HepG2 (cell line): ENCODE measurements around the gene C11orf58. TPM values are rescaled to one million over a fixed set of nuclear protein-coding genes. Genes with fewer than 3 reads are reported as not detected.

Experiments used
- EEA1 ChIP-seq: sonication (generic); formaldehyde crosslinking; IDR thresholded peaks from 2 replicates; pipeline ENCODE4 v1.5.1; 2020; ENCODE audit warnings: mild to moderate bottlenecking, missing genetic modification reagents, borderline replicate concordance
- FOXK2 ChIP-seq: fragments of 450-650 bp; IDR thresholded peaks from 2 replicates; pipeline ENCODE4 v1.6.1; 2016
- HDAC6 ChIP-seq: fragments of 200-600 bp; sonication (generic); IDR thresholded peaks from 2 replicates; pipeline ENCODE4 v1.7.0; 2017; ENCODE audit warnings: mild to moderate bottlenecking, antibody characterized with exemption, low read length, low read depth
- KDM6A ChIP-seq: IDR thresholded peaks from 2 replicates; pipeline ENCODE4 v1.6.1; 2016; ENCODE audit warnings: low read depth
- KLF12 ChIP-seq: sonication (generic); formaldehyde crosslinking; IDR thresholded peaks from 2 replicates; pipeline ENCODE4 v1.4.0; 2020; ENCODE audit warnings: missing genetic modification reagents, borderline replicate concordance
- U2AF2 ChIP-seq: fragments of 200-400 bp; formaldehyde crosslinking; IDR thresholded peaks from 2 replicates; pipeline ENCODE4 v1.6.1; 2017; ENCODE audit warnings: low read depth, mild to moderate bottlenecking, low read length
- ZNF644 ChIP-seq: IDR thresholded peaks from 2 replicates; pipeline ENCODE4 v1.6.1; 2016; ENCODE audit warnings: low read depth
- ZNF660 ChIP-seq: sonication (generic); formaldehyde crosslinking; IDR thresholded peaks from 2 replicates; pipeline ENCODE4 v1.5.1; 2020; ENCODE audit warnings: mild to moderate bottlenecking, low read depth, missing genetic modification reagents, borderline replicate concordance
- ZNF768 ChIP-seq: sonication (generic); formaldehyde crosslinking; IDR thresholded peaks from 2 replicates; pipeline ENCODE4 v1.4.0; 2020; ENCODE audit warnings: missing genetic modification reagents
- polyA plus RNA-seq, 8 experiments: library from polyadenylated mRNA; depleted of rRNA in 3 of 8; stranded (reverse) in 7 of 8; unstranded in 1 of 8; fragments of >200 nt; fragmentation: Illumina TruSeq in 4 of 8; extraction: Trizol in 4 of 8; gene quantifications; 2 replicates each; pipeline versions ENCODE4 v1.2.1 to v1.2.3, GENCODE V29; 2011 to 2016; ENCODE audit warnings: low read depth in 4 of 8, missing spikeins in 1 of 8, mixed read lengths in 1 of 8; ENCODE audit not compliant: insufficient read depth in 1 of 8
- total RNA-seq, 5 experiments: library from RNA; depleted of rRNA; stranded (reverse); fragments of >200 nt; fragmentation: Illumina TruSeq; extraction: Trizol; gene quantifications; 2 replicates each; pipeline ENCODE4 v1.2.3, GENCODE V29; 2016; ENCODE audit warnings: low read depth in 1 of 5
- TF ChIP-seq, protein P1 (sequence below): sonication (generic); formaldehyde crosslinking; IDR thresholded peaks from 2 replicates; pipeline ENCODE4 v1.5.1; 2020; ENCODE audit warnings: missing genetic modification reagents, mild to moderate bottlenecking, borderline replicate concordance
- TF ChIP-seq, protein P2 (sequence below): sonication (generic); formaldehyde crosslinking; IDR thresholded peaks from 2 replicates; pipeline ENCODE4 v1.5.1; 2020; ENCODE audit warnings: mild to moderate bottlenecking, missing genetic modification reagents, borderline replicate concordance
- TF ChIP-seq, protein P3 (sequence below): sonication (generic); formaldehyde crosslinking; IDR thresholded peaks from 2 replicates; pipeline ENCODE4 v1.4.0; 2020; ENCODE audit warnings: missing genetic modification reagents, borderline replicate concordance
- TF ChIP-seq, protein P4 (sequence below): sonication (generic); formaldehyde crosslinking; IDR thresholded peaks from 2 replicates; pipeline ENCODE4 v1.8.1; 2023; ENCODE audit warnings: mild to moderate bottlenecking, missing genetic modification reagents
- TF ChIP-seq, protein P5 (sequence below): sonication (generic); formaldehyde crosslinking; IDR thresholded peaks from 2 replicates; pipeline ENCODE4 v1.8.1; 2023; ENCODE audit warnings: mild to moderate bottlenecking, inconsistent platforms, moderate library complexity, missing genetic modification reagents, borderline replicate concordance
- TF ChIP-seq, protein P6 (sequence below), 2 experiments: sonication (generic) in 1 of 2; formaldehyde crosslinking in 1 of 2; IDR thresholded peaks; 2 replicates each; pipeline versions ENCODE4 v1.5.1 to v1.6.1; 2011 to 2020; ENCODE audit warnings: borderline replicate concordance in 1 of 2, low read depth in 1 of 2, low read length in 1 of 2, mild to moderate bottlenecking in 1 of 2, missing genetic modification reagents in 1 of 2, moderate library complexity in 1 of 2

Gene C11orf58
- total and polyA plus RNA-seq, 2 of the 13 experiments (the other 11 are each of a cell fraction or from before 2014, with no cell fraction given) = 83.8 to 167 TPM

DNA sequence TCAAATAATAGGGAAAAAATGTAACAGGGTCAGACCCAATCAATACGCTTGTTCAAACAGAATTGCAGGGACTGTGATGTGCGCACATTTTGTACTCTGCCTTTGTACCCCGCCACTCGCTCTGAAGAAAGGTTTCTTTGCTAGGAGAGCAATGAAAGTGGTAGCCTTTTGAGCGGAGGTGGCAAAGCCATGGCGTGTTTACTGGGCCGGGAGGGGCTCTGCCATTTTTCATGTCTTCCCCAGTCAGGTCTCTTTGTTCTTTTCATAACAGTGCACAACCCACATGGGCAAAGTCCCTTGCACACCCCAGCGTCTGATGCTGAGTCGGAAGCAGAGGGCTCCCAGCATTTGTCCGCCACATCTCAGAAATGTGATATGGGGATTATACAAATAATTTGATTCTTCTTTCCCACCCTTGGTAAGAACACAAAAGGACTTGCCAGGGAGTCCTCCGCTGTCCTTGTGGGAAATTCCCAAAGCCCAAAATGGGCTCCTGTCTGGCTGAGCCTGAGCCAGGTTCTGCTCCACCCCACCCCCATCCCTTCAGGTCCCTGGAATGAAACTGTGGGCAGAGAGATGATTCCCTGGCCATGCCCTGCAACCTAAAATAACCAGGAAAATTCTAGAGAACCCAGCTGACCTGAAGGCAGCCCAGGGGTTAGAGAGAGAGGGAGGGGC is 36.6 kb downstream of the C11orf58 start (continued):
- TF ChIP-seq, protein P1, sequence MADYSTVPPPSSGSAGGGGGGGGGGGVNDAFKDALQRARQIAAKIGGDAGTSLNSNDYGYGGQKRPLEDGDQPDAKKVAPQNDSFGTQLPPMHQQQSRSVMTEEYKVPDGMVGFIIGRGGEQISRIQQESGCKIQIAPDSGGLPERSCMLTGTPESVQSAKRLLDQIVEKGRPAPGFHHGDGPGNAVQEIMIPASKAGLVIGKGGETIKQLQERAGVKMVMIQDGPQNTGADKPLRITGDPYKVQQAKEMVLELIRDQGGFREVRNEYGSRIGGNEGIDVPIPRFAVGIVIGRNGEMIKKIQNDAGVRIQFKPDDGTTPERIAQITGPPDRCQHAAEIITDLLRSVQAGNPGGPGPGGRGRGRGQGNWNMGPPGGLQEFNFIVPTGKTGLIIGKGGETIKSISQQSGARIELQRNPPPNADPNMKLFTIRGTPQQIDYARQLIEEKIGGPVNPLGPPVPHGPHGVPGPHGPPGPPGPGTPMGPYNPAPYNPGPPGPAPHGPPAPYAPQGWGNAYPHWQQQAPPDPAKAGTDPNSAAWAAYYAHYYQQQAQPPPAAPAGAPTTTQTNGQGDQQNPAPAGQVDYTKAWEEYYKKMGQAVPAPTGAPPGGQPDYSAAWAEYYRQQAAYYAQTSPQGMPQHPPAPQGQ (CRISPR knock-in tag) = no peak
- TF ChIP-seq ZNF768 (CRISPR knock-in tag) (no peak), ZNF660 (CRISPR knock-in tag) (no peak), FOXK2 (no peak), U2AF2 (no peak), EEA1 (CRISPR knock-in tag) (no peak), ZNF644 (CRISPR knock-in tag) (peak; percentile 32; the same call in 1 of the 2 replicates), KDM6A (CRISPR knock-in tag) (0 out of 2 replicates have a peak, but pooled peaks have one; percentile 51), KLF12 (CRISPR knock-in tag) (no peak), HDAC6 (no peak)
- TF ChIP-seq, protein P2, sequence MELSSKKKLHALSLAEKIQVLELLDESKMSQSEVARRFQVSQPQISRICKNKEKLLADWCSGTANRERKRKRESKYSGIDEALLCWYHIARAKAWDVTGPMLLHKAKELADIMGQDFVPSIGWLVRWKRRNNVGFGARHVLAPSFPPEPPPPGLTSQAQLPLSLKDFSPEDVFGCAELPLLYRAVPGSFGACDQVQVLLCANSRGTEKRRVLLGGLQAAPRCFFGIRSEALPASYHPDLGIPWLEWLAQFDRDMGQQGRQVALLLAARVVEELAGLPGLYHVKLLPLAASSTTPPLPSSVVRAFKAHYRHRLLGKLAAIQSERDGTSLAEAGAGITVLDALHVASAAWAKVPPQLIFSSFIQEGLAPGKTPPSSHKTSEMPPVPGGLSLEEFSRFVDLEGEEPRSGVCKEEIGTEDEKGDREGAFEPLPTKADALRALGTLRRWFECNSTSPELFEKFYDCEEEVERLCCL = no peak
- TF ChIP-seq, protein P3, sequence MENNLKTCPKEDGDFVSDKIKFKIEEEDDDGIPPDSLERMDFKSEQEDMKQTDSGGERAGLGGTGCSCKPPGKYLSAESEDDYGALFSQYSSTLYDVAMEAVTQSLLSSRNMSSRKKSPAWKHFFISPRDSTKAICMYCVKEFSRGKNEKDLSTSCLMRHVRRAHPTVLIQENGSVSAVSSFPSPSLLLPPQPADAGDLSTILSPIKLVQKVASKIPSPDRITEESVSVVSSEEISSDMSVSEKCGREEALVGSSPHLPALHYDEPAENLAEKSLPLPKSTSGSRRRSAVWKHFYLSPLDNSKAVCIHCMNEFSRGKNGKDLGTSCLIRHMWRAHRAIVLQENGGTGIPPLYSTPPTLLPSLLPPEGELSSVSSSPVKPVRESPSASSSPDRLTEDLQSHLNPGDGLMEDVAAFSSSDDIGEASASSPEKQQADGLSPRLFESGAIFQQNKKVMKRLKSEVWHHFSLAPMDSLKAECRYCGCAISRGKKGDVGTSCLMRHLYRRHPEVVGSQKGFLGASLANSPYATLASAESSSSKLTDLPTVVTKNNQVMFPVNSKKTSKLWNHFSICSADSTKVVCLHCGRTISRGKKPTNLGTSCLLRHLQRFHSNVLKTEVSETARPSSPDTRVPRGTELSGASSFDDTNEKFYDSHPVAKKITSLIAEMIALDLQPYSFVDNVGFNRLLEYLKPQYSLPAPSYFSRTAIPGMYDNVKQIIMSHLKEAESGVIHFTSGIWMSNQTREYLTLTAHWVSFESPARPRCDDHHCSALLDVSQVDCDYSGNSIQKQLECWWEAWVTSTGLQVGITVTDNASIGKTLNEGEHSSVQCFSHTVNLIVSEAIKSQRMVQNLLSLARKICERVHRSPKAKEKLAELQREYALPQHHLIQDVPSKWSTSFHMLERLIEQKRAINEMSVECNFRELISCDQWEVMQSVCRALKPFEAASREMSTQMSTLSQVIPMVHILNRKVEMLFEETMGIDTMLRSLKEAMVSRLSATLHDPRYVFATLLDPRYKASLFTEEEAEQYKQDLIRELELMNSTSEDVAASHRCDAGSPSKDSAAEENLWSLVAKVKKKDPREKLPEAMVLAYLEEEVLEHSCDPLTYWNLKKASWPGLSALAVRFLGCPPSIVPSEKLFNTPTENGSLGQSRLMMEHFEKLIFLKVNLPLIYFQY (CRISPR knock-in tag) = no peak
- TF ChIP-seq, protein P4, sequence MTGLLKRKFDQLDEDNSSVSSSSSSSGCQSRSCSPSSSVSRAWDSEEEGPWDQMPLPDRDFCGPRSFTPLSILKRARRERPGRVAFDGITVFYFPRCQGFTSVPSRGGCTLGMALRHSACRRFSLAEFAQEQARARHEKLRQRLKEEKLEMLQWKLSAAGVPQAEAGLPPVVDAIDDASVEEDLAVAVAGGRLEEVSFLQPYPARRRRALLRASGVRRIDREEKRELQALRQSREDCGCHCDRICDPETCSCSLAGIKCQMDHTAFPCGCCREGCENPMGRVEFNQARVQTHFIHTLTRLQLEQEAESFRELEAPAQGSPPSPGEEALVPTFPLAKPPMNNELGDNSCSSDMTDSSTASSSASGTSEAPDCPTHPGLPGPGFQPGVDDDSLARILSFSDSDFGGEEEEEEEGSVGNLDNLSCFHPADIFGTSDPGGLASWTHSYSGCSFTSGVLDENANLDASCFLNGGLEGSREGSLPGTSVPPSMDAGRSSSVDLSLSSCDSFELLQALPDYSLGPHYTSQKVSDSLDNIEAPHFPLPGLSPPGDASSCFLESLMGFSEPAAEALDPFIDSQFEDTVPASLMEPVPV (CRISPR knock-in tag) = no peak
- TF ChIP-seq, protein P5, sequence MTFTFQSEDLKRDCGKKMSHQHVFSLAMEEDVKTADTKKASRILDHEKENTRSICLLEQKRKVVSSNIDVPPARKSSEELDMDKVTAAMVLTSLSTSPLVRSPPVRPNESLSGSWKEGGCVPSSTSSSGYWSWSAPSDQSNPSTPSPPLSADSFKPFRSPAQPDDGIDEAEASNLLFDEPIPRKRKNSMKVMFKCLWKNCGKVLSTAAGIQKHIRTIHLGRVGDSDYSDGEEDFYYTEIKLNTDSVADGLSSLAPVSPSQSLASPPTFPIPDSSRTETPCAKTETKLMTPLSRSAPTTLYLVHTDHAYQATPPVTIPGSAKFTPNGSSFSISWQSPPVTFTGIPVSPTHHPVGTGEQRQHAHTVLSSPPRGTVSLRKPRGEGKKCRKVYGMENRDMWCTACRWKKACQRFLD (CRISPR knock-in tag) = no peak
- TF ChIP-seq, protein P6, sequence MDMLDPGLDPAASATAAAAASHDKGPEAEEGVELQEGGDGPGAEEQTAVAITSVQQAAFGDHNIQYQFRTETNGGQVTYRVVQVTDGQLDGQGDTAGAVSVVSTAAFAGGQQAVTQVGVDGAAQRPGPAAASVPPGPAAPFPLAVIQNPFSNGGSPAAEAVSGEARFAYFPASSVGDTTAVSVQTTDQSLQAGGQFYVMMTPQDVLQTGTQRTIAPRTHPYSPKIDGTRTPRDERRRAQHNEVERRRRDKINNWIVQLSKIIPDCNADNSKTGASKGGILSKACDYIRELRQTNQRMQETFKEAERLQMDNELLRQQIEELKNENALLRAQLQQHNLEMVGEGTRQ (IDR thresholded peaks at IDR 0.05; ENCODE audit: low read depth, low read length) = no peak
- TF ChIP-seq, protein P6 (CRISPR knock-in tag; IDR thresholded peaks at IDR 0.05; ENCODE audit: borderline replicate concordance) = no peak
